ENCODE data around the gene NRG4. TPM values are rescaled to one million over a fixed set of nuclear protein-coding genes. Genes with fewer than 3 reads are reported as not detected.
A peak's percentile ranks its signal among the peaks of the same experiment; 100 is the strongest.

Gene NRG4
- total RNA-seq, 1 experiment from 2014 or later, result not detected

DNA sequence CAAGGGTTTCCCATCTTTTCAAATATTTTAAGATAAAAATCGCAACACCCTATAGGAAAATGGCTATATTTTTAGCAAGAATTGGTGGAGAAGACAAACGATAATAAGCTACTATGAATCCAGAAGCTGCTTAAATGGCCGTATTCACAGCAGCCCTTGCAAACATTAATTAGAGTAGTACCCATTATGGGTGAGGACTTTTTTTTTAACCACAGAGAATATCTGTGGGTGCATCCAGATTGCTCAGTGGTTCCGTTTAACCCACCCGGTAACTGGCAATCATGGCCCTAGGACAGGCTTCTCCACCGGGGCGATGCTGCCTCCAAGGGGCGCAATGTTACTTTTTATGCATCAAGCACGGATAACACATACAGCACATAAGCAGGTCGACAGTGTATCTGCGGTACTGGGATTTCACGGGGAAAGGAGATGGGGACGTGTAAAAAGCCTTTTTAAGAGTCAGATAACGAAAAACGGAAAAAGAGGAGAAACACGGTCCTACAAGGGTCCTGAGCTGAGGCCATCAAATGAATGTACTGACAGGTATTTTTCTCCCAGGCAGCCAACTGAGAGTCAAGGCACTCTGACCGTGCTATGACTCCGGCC lies 46.6 kb upstream of the NRG4 start:
- Mint-ChIP-seq H3K4me3 (peak overlapping the region; percentile 79 to 85), H3K36me3 (ENCODE audit: insufficient read depth in 1 of 3, low read depth in 3 of 3) (no peaks in the 10 kb centered on the region), H3K9me3 (no peaks in the 10 kb centered on the region; a peak in 1 of 5 replicates), H3K27me3 (ENCODE audit: low read depth) (peaks cover 47% of the 10 kb centered on the region), H3K27ac (no peak overlapping the region), H3K4me1 (peaks cover 24 to 26% of the 10 kb centered on the region in 2 experiments)
- Histone ChIP-seq H2BK5ac (ENCODE audit: insufficient read length, low read length) (no peak overlapping the region), H2BK15ac (ENCODE audit: low read depth, low read length) (no peak overlapping the region), H2AK5ac (ENCODE audit: insufficient read length, low read length) (no peak overlapping the region), H3K4ac (ENCODE audit: low read depth, low read length) (no peak overlapping the region), H3K9ac (ENCODE audit: extremely low read depth, insufficient read length, low read length) (no peak overlapping the region), H3K4me1 (ENCODE audit: insufficient read depth, low read length) (peaks cover 3% of the 10 kb centered on the region; the same call in 1 of the 2 replicates), H3K18ac (ENCODE audit: insufficient read length, low read depth, low read length) (no peak overlapping the region), H3K79me2 (ENCODE audit: insufficient read depth, low read length) (no peaks in the 10 kb centered on the region), H3K27ac (ENCODE audit: insufficient read length, low read depth, low read length) (no peak overlapping the region), H3K14ac (ENCODE audit: insufficient read depth, low read length) (no peak overlapping the region), H3K9me3 (ENCODE audit: control insufficient read depth, low read depth, low read length) (no peaks in the 10 kb centered on the region), H3K23ac (ENCODE audit: insufficient read length, low read depth, low read length) (no peak overlapping the region), H3K79me1 (ENCODE audit: insufficient read depth, low read depth, low read length, poor library complexity, severe bottlenecking) (no peaks in the 10 kb centered on the region), H2BK120ac (ENCODE audit: low read depth, low read length, poor library complexity, severe bottlenecking) (no peak overlapping the region), H3K56ac (ENCODE audit: insufficient read length, low read depth, low read length) (no peak overlapping the region), H3K4me2 (ENCODE audit: insufficient read depth, insufficient read length, low read length) (peak overlapping the region; percentile 65), H2BK12ac (ENCODE audit: insufficient read length, low read depth, low read length) (no peak overlapping the region), H3T11ph (ENCODE audit: low read length) (no peak overlapping the region), H2AFZ (ENCODE audit: low read length) (no peak overlapping the region), H4K91ac (ENCODE audit: insufficient read length, low read depth, low read length) (no peak overlapping the region), H3K27me3 (ENCODE audit: insufficient read depth, low read length) (no peaks in the 10 kb centered on the region), H3K23me2 (ENCODE audit: insufficient read length, low read depth, low read length, poor library complexity, severe bottlenecking) (peaks cover 8% of the 10 kb centered on the region), H2BK20ac (ENCODE audit: low read depth, low read length, poor library complexity, severe bottlenecking) (no peak overlapping the region), H4K20me1 (ENCODE audit: control insufficient read depth, insufficient read depth, insufficient read length) (no peaks in the 10 kb centered on the region), H4K5ac (ENCODE audit: insufficient read length, low read depth, low read length) (no peak overlapping the region), H4K8ac (replicated peaks; ENCODE audit: insufficient read length, low read depth, low read length) (no peak overlapping the region)
- DNase-seq, result peak; percentile 52
- no peak for TF ChIP-seq CTCF (conservative IDR thresholded peaks at IDR 0.05)
- WGBS (ENCODE audit: extremely low coverage, insufficient read length, low lambda C conversion rate), result no CpG with 5 or more reads among the region's 18 CpGs

Measured in H9 (cell line).